Stimulated activated CD4-positive, alpha-beta T cell treated with anti-CD3 and anti-CD28 coated beads, TNF-alpha, amount 100 ng/mL, for 24 hours (primary cell): ENCODE measurements around the gene PLCB4.

Experiments used
- DNase-seq, 3 experiments: peaks; one replicate each; pipeline ENCODE4 v3.0.0-alpha.2; 2020; ENCODE audit warnings: low read depth in 3 of 3

Gene PLCB4

GRCh38 chr20:9321007-9321406 is 252.1 kb downstream of the PLCB4 start:
- DNase-seq: no peak

GRCh38 chr20:9322661-9323060 is 253.8 kb downstream of the PLCB4 start:
- DNase-seq: no peak

GRCh38 chr20:9323622-9324021 is 254.7 kb downstream of the PLCB4 start:
- no peak for DNase-seq

- no peak for DNase-seq
Observed at GRCh38 chr20:9329355-9330101, 260.6 kb downstream of the PLCB4 start.

- DNase-seq: no peak
Observed at GRCh38 chr20:9330151-9330550, 261.3 kb downstream of the PLCB4 start.

GRCh38 chr20:9331707-9332435 is 263.0 kb downstream of the PLCB4 start:
- no peak for DNase-seq

GRCh38 chr20:9332791-9333479 is 264.0 kb downstream of the PLCB4 start:
- DNase-seq: no peak

GRCh38 chr20:9334866-9335265 is 266.0 kb downstream of the PLCB4 start:
- no peak for DNase-seq

- no peak for DNase-seq
Observed at GRCh38 chr20:9338101-9338500, 269.2 kb downstream of the PLCB4 start.

- no peak for DNase-seq
Observed at GRCh38 chr20:9339708-9340107, 270.8 kb downstream of the PLCB4 start.

GRCh38 chr20:9342651-9343050 is 273.8 kb downstream of the PLCB4 start:
- DNase-seq: no peak

GRCh38 chr20:9344083-9344920 is 275.4 kb downstream of the PLCB4 start:
- no peak for DNase-seq

- no peak for DNase-seq
Observed at GRCh38 chr20:9348316-9348715, 279.4 kb downstream of the PLCB4 start.

- no peak for DNase-seq
Observed at GRCh38 chr20:9348747-9349146, 279.9 kb downstream of the PLCB4 start.

- DNase-seq: no peak
Observed at GRCh38 chr20:9349249-9349648, 280.4 kb downstream of the PLCB4 start.

GRCh38 chr20:9352739-9353138 is 283.9 kb downstream of the PLCB4 start:
- DNase-seq: no peak

GRCh38 chr20:9353180-9353915 is 284.5 kb downstream of the PLCB4 start:
- DNase-seq: no peak

- DNase-seq: no peak
Observed at GRCh38 chr20:9353916-9354276, 285.0 kb downstream of the PLCB4 start.

- DNase-seq: no peak
Observed at GRCh38 chr20:9354579-9354978, 285.7 kb downstream of the PLCB4 start.

GRCh38 chr20:9358001-9358400 is 289.1 kb downstream of the PLCB4 start:
- no peak for DNase-seq
